H9 (cell line): ENCODE data around the gene FEZF1. TPM values are rescaled to one million over a fixed set of nuclear protein-coding genes. Genes with fewer than 3 reads are reported as not detected.

Experiments
- DNase-seq: peaks from one replicate; pipeline ENCODE4 v3.0.0-alpha.2; 2017
- H2AFZ ChIP-seq: one replicate; pipeline ENCODE4 v1.6.1; 2013; ENCODE audit warnings: mild to moderate bottlenecking, low read length, control low read depth, moderate library complexity
- H2AK5ac ChIP-seq: 2 replicates; pipeline ENCODE4 v1.6.1; 2013; ENCODE audit warnings: low read length, control low read depth, mixed read lengths; ENCODE audit not compliant: insufficient read length
- H2BK120ac ChIP-seq: one replicate; pipeline ENCODE4 v1.6.1; 2013; ENCODE audit warnings: low read depth, mild to moderate bottlenecking, low read length, control low read depth, inconsistent platforms; ENCODE audit not compliant: poor library complexity, severe bottlenecking
- H2BK12ac ChIP-seq: 2 replicates; pipeline ENCODE4 v1.6.1; 2013; ENCODE audit warnings: low read length, control low read depth, mixed read lengths, low read depth; ENCODE audit not compliant: insufficient read length
- H2BK15ac ChIP-seq: 2 replicates; pipeline ENCODE4 v1.6.1; 2013; ENCODE audit warnings: low read depth, low read length, control low read depth
- H2BK20ac ChIP-seq: one replicate; pipeline ENCODE4 v1.6.1; 2013; ENCODE audit warnings: low read depth, mild to moderate bottlenecking, low read length, control low read depth, inconsistent platforms; ENCODE audit not compliant: poor library complexity, severe bottlenecking
- H2BK5ac ChIP-seq: 2 replicates; pipeline ENCODE4 v1.6.1; 2013; ENCODE audit warnings: low read length, control low read depth, mixed read lengths; ENCODE audit not compliant: insufficient read length
- H3K14ac ChIP-seq: 2 replicates; pipeline ENCODE4 v1.6.1; 2013; ENCODE audit warnings: low read length, control low read depth; ENCODE audit not compliant: insufficient read depth
- H3K18ac ChIP-seq: 2 replicates; pipeline ENCODE4 v1.6.1; 2013; ENCODE audit warnings: low read depth, mild to moderate bottlenecking, mixed read lengths, low read length, control low read depth; ENCODE audit not compliant: insufficient read length
- H3K23ac ChIP-seq: 2 replicates; pipeline ENCODE4 v1.6.1; 2013; ENCODE audit warnings: low read length, control low read depth, mixed read lengths, low read depth; ENCODE audit not compliant: insufficient read length
- H3K23me2 ChIP-seq: 2 replicates; pipeline ENCODE4 v1.6.1; 2013; ENCODE audit warnings: low read depth, mild to moderate bottlenecking, mixed read lengths, low read length, control low read depth; ENCODE audit not compliant: insufficient read length, poor library complexity, severe bottlenecking
- H3K27ac ChIP-seq: 2 replicates; pipeline ENCODE4 v1.5.1; 2013; ENCODE audit warnings: low read length, control low read depth, mixed read lengths, low read depth; ENCODE audit not compliant: insufficient read length
- H3K27me3 ChIP-seq: 2 replicates; pipeline ENCODE4 v1.6.1; 2013; ENCODE audit warnings: low read length, control low read depth, inconsistent platforms; ENCODE audit not compliant: insufficient read depth
- H3K4ac ChIP-seq: 2 replicates; pipeline ENCODE4 v1.6.1; 2013; ENCODE audit warnings: low read depth, mild to moderate bottlenecking, control low read depth, inconsistent platforms, low read length, moderate library complexity
- H3K4me1 ChIP-seq: 2 replicates; pipeline ENCODE4 v1.6.1; 2013; ENCODE audit warnings: low read length, control low read depth, inconsistent platforms; ENCODE audit not compliant: insufficient read depth
- H3K4me2 ChIP-seq: 2 replicates; pipeline ENCODE4 v1.6.1; 2013; ENCODE audit warnings: low read length, control low read depth, mixed read lengths; ENCODE audit not compliant: insufficient read length, insufficient read depth
- H3K56ac ChIP-seq: 2 replicates; pipeline ENCODE4 v1.6.1; 2013; ENCODE audit warnings: low read depth, mild to moderate bottlenecking, mixed read lengths, low read length, control low read depth; ENCODE audit not compliant: insufficient read length
- H3K79me1 ChIP-seq: 2 replicates; pipeline ENCODE4 v1.6.1; 2013; ENCODE audit warnings: low read depth, mild to moderate bottlenecking, moderate library complexity, low read length, control low read depth, inconsistent platforms; ENCODE audit not compliant: insufficient read depth, poor library complexity, severe bottlenecking
- H3K79me2 ChIP-seq: 2 replicates; pipeline ENCODE4 v1.6.1; 2013; ENCODE audit warnings: low read length, control low read depth, inconsistent platforms; ENCODE audit not compliant: insufficient read depth
- H3K9ac ChIP-seq: 2 replicates; pipeline ENCODE4 v1.6.1; 2013; ENCODE audit warnings: low read length, control low read depth, mixed read lengths; ENCODE audit not compliant: insufficient read length; ENCODE audit errors: extremely low read depth
- H3K9me3 ChIP-seq: one replicate; pipeline ENCODE4 v1.6.1; 2013; ENCODE audit warnings: low read depth, low read length, inconsistent platforms; ENCODE audit not compliant: control insufficient read depth
- H3T11ph ChIP-seq: one replicate; pipeline ENCODE4 v1.6.1; 2013; ENCODE audit warnings: mild to moderate bottlenecking, low read length, control low read depth, inconsistent platforms
- H4K20me1 ChIP-seq: one replicate; pipeline ENCODE4 v1.6.1; 2013; ENCODE audit not compliant: control insufficient read depth, insufficient read length, insufficient read depth
- H4K5ac ChIP-seq: 2 replicates; pipeline ENCODE4 v1.6.1; 2013; ENCODE audit warnings: low read depth, mild to moderate bottlenecking, mixed read lengths, low read length, control low read depth; ENCODE audit not compliant: insufficient read length
- H4K8ac ChIP-seq: replicated peaks from 2 replicates; pipeline ENCODE4 v1.6.1; 2013; ENCODE audit warnings: low read length, control low read depth, mixed read lengths, low read depth; ENCODE audit not compliant: insufficient read length
- H4K91ac ChIP-seq: 2 replicates; pipeline ENCODE4 v1.6.1; 2013; ENCODE audit warnings: low read depth, mild to moderate bottlenecking, moderate library complexity, mixed read lengths, low read length, control low read depth; ENCODE audit not compliant: insufficient read length
- H3K27ac Mint-ChIP-seq, 3 experiments: 2 replicates in 2 of 3; 3 replicates in 1 of 3; pipeline ENCODE4 v1.8.0; 2020 to 2021; ENCODE audit warnings: mixed read lengths in 3 of 3, mild to moderate bottlenecking in 1 of 3, moderate library complexity in 1 of 3
- H3K27me3 Mint-ChIP-seq: 2 replicates; pipeline ENCODE4 v1.8.0; 2021; ENCODE audit warnings: low read depth, mild to moderate bottlenecking, moderate library complexity, mixed read lengths
- H3K36me3 Mint-ChIP-seq, 3 experiments: 2 replicates in 2 of 3; 3 replicates in 1 of 3; pipeline ENCODE4 v1.8.0; 2020 to 2021; ENCODE audit warnings: low read depth in 3 of 3, mixed read lengths in 3 of 3; ENCODE audit not compliant: insufficient read depth in 1 of 3
- H3K4me1 Mint-ChIP-seq, 2 experiments: 2 replicates each; pipeline ENCODE4 v1.8.0; 2020; ENCODE audit warnings: mixed read lengths in 2 of 2
- H3K4me3 Mint-ChIP-seq, 2 experiments: 2 replicates in 1 of 2; 3 replicates in 1 of 2; pipeline ENCODE4 v1.8.0; 2020 to 2021; ENCODE audit warnings: mild to moderate bottlenecking in 2 of 2, mixed read lengths in 2 of 2, moderate library complexity in 1 of 2
- H3K9me3 Mint-ChIP-seq, 2 experiments: 2 replicates in 1 of 2; 3 replicates in 1 of 2; pipeline ENCODE4 v1.8.0; 2020; ENCODE audit warnings: mild to moderate bottlenecking in 2 of 2, mixed read lengths in 2 of 2, moderate library complexity in 1 of 2
- WGBS: extraction: QIAGEN DNeasy Blood & Tissue Kit; methylation state at CpG from one replicate; pipeline ENCODE4 v1.1.7; 2013; ENCODE audit warnings: missing lambda C conversion rate, low lambda C conversion rate, mixed read lengths; ENCODE audit not compliant: insufficient read length; ENCODE audit errors: extremely low coverage; 5-methylcytosine and 5-hydroxymethylcytosine counted together
- total RNA-seq: library from RNA; stranded (reverse); gene quantifications from 2 replicates; pipeline ENCODE4 v1.2.1, GENCODE V29; 2021
- TF ChIP-seq, protein P1 (sequence below): fragments of 200-600 bp; sonication (generic); conservative IDR thresholded peaks from 3 replicates; pipeline ENCODE4 v1.8.0; 2021; ENCODE audit warnings: antibody characterized with exemption, mild to moderate bottlenecking

The FEZF1 gene
- total RNA-seq, 1 experiment from 2014 or later, result 37.8 TPM

DNA sequence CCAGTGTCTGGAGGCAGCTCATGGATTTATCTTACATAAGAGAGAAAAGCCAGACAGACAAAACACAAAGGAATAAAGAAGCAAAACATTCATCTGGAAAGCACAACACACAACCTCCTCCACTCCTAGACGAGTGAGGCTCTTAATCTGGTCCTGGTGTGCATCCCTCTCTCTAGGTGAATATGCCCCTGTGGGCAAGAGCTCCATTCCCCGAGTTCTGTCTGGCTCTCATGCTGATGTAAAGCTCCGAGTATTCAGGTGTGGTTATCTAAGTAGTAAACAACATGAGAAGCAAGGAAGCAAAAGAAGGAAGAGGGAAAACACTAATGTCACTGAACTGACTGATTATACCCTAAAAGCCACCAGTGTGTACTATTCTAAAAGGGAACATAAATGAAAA lies 47.9 kb upstream of the FEZF1 start:
- Mint-ChIP-seq H3K27me3 (no peaks in the 10 kb centered on the region), H3K9me3 (no peaks in the 10 kb centered on the region), H3K4me3 (no peak overlapping the region), H3K4me1 (peaks cover 27 to 28% of the 10 kb centered on the region in 2 experiments), H3K27ac (no peak overlapping the region; a peak in 2 of 7 replicates), H3K36me3 (peaks cover 0 to 1% (median 0%) of the 10 kb centered on the region in 3 experiments; a peak in 1 of 7 replicates)
- Histone ChIP-seq H3K79me1 (no peaks in the 10 kb centered on the region), H3K4me2 (no peak overlapping the region), H3K9ac (no peak overlapping the region), H4K5ac (no peak overlapping the region), H4K91ac (no peak overlapping the region), H4K20me1 (no peaks in the 10 kb centered on the region), H2AK5ac (no peak overlapping the region), H3K56ac (no peak overlapping the region), H4K8ac (no peak overlapping the region), H2BK15ac (no peak overlapping the region), H3K23ac (no peak overlapping the region), H2BK5ac (no peak overlapping the region), H2BK12ac (no peak overlapping the region), H2BK20ac (no peak overlapping the region), H2AFZ (no peak overlapping the region), H3K4ac (no peak overlapping the region), H3T11ph (no peak overlapping the region), H3K18ac (no peak overlapping the region), H3K14ac (no peak overlapping the region), H3K23me2 (no peaks in the 10 kb centered on the region), H3K27me3 (no peaks in the 10 kb centered on the region), H3K79me2 (no peaks in the 10 kb centered on the region), H3K27ac (no peak overlapping the region), H3K9me3 (no peaks in the 10 kb centered on the region), H3K4me1 (no peaks in the 10 kb centered on the region; the same call in 1 of the 2 replicates), H2BK120ac (no peak overlapping the region)
- no CpG with 5 or more reads among the region's 3 CpGs for whole genome bisulfite sequencing
- DNase-seq, result no peak
- TF ChIP-seq, protein P1, sequence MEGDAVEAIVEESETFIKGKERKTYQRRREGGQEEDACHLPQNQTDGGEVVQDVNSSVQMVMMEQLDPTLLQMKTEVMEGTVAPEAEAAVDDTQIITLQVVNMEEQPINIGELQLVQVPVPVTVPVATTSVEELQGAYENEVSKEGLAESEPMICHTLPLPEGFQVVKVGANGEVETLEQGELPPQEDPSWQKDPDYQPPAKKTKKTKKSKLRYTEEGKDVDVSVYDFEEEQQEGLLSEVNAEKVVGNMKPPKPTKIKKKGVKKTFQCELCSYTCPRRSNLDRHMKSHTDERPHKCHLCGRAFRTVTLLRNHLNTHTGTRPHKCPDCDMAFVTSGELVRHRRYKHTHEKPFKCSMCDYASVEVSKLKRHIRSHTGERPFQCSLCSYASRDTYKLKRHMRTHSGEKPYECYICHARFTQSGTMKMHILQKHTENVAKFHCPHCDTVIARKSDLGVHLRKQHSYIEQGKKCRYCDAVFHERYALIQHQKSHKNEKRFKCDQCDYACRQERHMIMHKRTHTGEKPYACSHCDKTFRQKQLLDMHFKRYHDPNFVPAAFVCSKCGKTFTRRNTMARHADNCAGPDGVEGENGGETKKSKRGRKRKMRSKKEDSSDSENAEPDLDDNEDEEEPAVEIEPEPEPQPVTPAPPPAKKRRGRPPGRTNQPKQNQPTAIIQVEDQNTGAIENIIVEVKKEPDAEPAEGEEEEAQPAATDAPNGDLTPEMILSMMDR, result no peak
